ENCODE measurements around the gene FXYD3.

The FXYD3 gene

GRCh38 chr19:35157431-35157830 is 41.8 kb downstream of the FXYD3 start:
- Histone ChIP-seq H3K27ac (ENCODE audit: insufficient read depth in 1 of 2, low read depth in 1 of 2, low read length in 2 of 2, poor library complexity in 1 of 2, severe bottlenecking in 2 of 2) (no peak overlapping the region), H3K27me3 (replicated peaks in 2 of 5; ENCODE audit: control insufficient read depth in 4 of 5, insufficient read depth in 5 of 5, low read length in 4 of 5) (no peaks in the 10 kb centered on the region), H3K36me3 (ENCODE audit: control insufficient read depth in 4 of 4, insufficient read depth in 4 of 4, low read length in 3 of 4) (peaks cover 34 to 63% (median 55%) of the 10 kb centered on the region in 4 experiments), H3K4me1 (ENCODE audit: control extremely low read depth in 1 of 4, control insufficient read depth in 4 of 4, insufficient read depth in 4 of 4, low read length in 3 of 4) (peaks cover 2 to 42% (median 33%) of the 10 kb centered on the region in 4 experiments), H3K4me3 (ENCODE audit: control insufficient read depth in 1 of 7, extremely low read depth in 1 of 7, insufficient read depth in 4 of 7, low read depth in 2 of 7, low read length in 6 of 7) (no peak overlapping the region), H3K9me3 (ENCODE audit: control extremely low read depth in 1 of 5, control insufficient read depth in 4 of 5, insufficient read depth in 2 of 5, low read depth in 1 of 5, low read length in 4 of 5) (peaks cover 0 to 10% (median 3%) of the 10 kb centered on the region in 5 experiments)
- DNase-seq, result no peak
- CTCF ChIA-PET, result interaction anchor here (1.1 to 3.9 kb wide), 2 partner anchors 11 to 16 kb away, joined by 3 to 18 read pairs; no protein-coding TSS in a partner anchor
- 100% methylated on average over 1 of the region's 4 CpGs for WGBS (ENCODE audit: insufficient coverage)
- POLR2A ChIA-PET, result no interaction called here

- Histone ChIP-seq H3K9me3 (ENCODE audit: control extremely low read depth in 1 of 5, control insufficient read depth in 4 of 5, insufficient read depth in 2 of 5, low read depth in 1 of 5, low read length in 4 of 5) (peaks cover 0 to 26% (median 10%) of the 10 kb centered on the region in 5 experiments), H3K4me3 (ENCODE audit: control insufficient read depth in 1 of 7, extremely low read depth in 1 of 7, insufficient read depth in 4 of 7, low read depth in 2 of 7, low read length in 6 of 7) (no peak overlapping the region), H3K36me3 (ENCODE audit: control insufficient read depth in 4 of 4, insufficient read depth in 4 of 4, low read length in 3 of 4) (peaks cover 49 to 84% (median 76%) of the 10 kb centered on the region in 4 experiments), H3K27ac (ENCODE audit: insufficient read depth in 1 of 2, low read depth in 1 of 2, low read length in 2 of 2, poor library complexity in 1 of 2, severe bottlenecking in 2 of 2) (no peak overlapping the region), H3K27me3 (replicated peaks in 2 of 5; ENCODE audit: control insufficient read depth in 4 of 5, insufficient read depth in 5 of 5, low read length in 4 of 5) (no peaks in the 10 kb centered on the region), H3K4me1 (ENCODE audit: control extremely low read depth in 1 of 4, control insufficient read depth in 4 of 4, insufficient read depth in 4 of 4, low read length in 3 of 4) (peaks cover 2 to 25% (median 16%) of the 10 kb centered on the region in 4 experiments)
- ChIA-PET CTCF (interaction anchor here (1.0 to 3.9 kb wide), 4 partner anchors 9 to 44 kb away, joined by 3 to 18 read pairs (median 4); no protein-coding TSS in a partner anchor), POLR2A (no interaction called here)
- WGBS (ENCODE audit: insufficient coverage), result 91% methylated on average over 7 of the region's 8 CpGs
- no peak for DNase-seq
Measured at GRCh38 chr19:35159606-35160005, 44.0 kb downstream of the FXYD3 start.

GRCh38 chr19:35160629-35161433 is 45.2 kb downstream of the FXYD3 start:
- peaks cover 2 to 14% (median 9%) of the 10 kb centered on the region in 4 experiments for H3K4me1 ChIP-seq (ENCODE audit: control extremely low read depth in 1 of 4, control insufficient read depth in 4 of 4, insufficient read depth in 4 of 4, low read length in 3 of 4)
- POLR2A ChIA-PET, result interaction anchor here (0.6 kb wide), 3 partner anchors 44 to 121 kb away, joined by 3 read pairs; no protein-coding TSS in a partner anchor
- H3K36me3 ChIP-seq (ENCODE audit: control insufficient read depth in 4 of 4, insufficient read depth in 4 of 4, low read length in 3 of 4), result peaks cover 54 to 93% (median 87%) of the 10 kb centered on the region in 4 experiments
- H3K9me3 ChIP-seq (ENCODE audit: control extremely low read depth in 1 of 5, control insufficient read depth in 4 of 5, insufficient read depth in 2 of 5, low read depth in 1 of 5, low read length in 4 of 5), result peaks cover 0 to 31% (median 10%) of the 10 kb centered on the region in 5 experiments
- 98% methylated on average over 6 of the region's 9 CpGs for WGBS (ENCODE audit: insufficient coverage)
- no peaks in the 10 kb centered on the region for H3K27me3 ChIP-seq (replicated peaks in 2 of 5; ENCODE audit: control insufficient read depth in 4 of 5, insufficient read depth in 5 of 5, low read length in 4 of 5)
- no peak overlapping the region for H3K4me3 ChIP-seq (ENCODE audit: control insufficient read depth in 1 of 7, extremely low read depth in 1 of 7, insufficient read depth in 4 of 7, low read depth in 2 of 7, low read length in 6 of 7)
- no peak overlapping the region for H3K27ac ChIP-seq (ENCODE audit: insufficient read depth in 1 of 2, low read depth in 1 of 2, low read length in 2 of 2, poor library complexity in 1 of 2, severe bottlenecking in 2 of 2)
- CTCF ChIA-PET, result interaction anchor here (0.5 to 3.9 kb wide), 8 partner anchors 8 to 46 kb away, joined by 3 to 18 read pairs (median 3); partner anchors contain the start of gene FXYD7
- no peak for DNase-seq

- CTCF ChIA-PET, result interaction anchor here (0.5 to 1.5 kb wide), 7 partner anchors 11 to 45 kb away, joined by 3 to 6 read pairs (median 3); partner anchors contain the start of gene FXYD7
- no peak for DNase-seq
- Histone ChIP-seq H3K36me3 (ENCODE audit: control insufficient read depth in 4 of 4, insufficient read depth in 4 of 4, low read length in 3 of 4) (peaks cover 54 to 98% (median 90%) of the 10 kb centered on the region in 4 experiments), H3K4me1 (ENCODE audit: control extremely low read depth in 1 of 4, control insufficient read depth in 4 of 4, insufficient read depth in 4 of 4, low read length in 3 of 4) (peaks cover 0 to 14% (median 4%) of the 10 kb centered on the region in 4 experiments), H3K9me3 (ENCODE audit: control extremely low read depth in 1 of 5, control insufficient read depth in 4 of 5, insufficient read depth in 2 of 5, low read depth in 1 of 5, low read length in 4 of 5) (peaks cover 0 to 36% (median 13%) of the 10 kb centered on the region in 5 experiments), H3K27ac (ENCODE audit: insufficient read depth in 1 of 2, low read depth in 1 of 2, low read length in 2 of 2, poor library complexity in 1 of 2, severe bottlenecking in 2 of 2) (no peak overlapping the region), H3K27me3 (replicated peaks in 2 of 5; ENCODE audit: control insufficient read depth in 4 of 5, insufficient read depth in 5 of 5, low read length in 4 of 5) (no peaks in the 10 kb centered on the region), H3K4me3 (ENCODE audit: control insufficient read depth in 1 of 7, extremely low read depth in 1 of 7, insufficient read depth in 4 of 7, low read depth in 2 of 7, low read length in 6 of 7) (no peak overlapping the region)
- POLR2A ChIA-PET, result interaction anchor here (0.6 kb wide), 3 partner anchors 45 to 120 kb away, joined by 3 read pairs; no protein-coding TSS in a partner anchor
- 90% methylated on average over 2 of the region's 2 CpGs for WGBS (ENCODE audit: insufficient coverage)
Measured at GRCh38 chr19:35161434-35161743, 45.8 kb downstream of the FXYD3 start.

- 99% methylated on average over 5 of the region's 6 CpGs for WGBS (ENCODE audit: insufficient coverage)
- H3K27me3 ChIP-seq (replicated peaks in 2 of 5; ENCODE audit: control insufficient read depth in 4 of 5, insufficient read depth in 5 of 5, low read length in 4 of 5), result no peaks in the 10 kb centered on the region
- no peak for DNase-seq
- POLR2A ChIA-PET, result interaction anchor here (1.5 kb wide), 1 partner anchor 9 kb away, joined by 5 read pairs; the partner anchor contains the start of gene FXYD5
- H3K4me1 ChIP-seq (ENCODE audit: control extremely low read depth in 1 of 4, control insufficient read depth in 4 of 4, insufficient read depth in 4 of 4, low read length in 3 of 4), result peaks cover 8 to 22% (median 14%) of the 10 kb centered on the region in 4 experiments
- no peak overlapping the region for H3K4me3 ChIP-seq (ENCODE audit: control insufficient read depth in 1 of 7, extremely low read depth in 1 of 7, insufficient read depth in 4 of 7, low read depth in 2 of 7, low read length in 6 of 7)
- CTCF ChIA-PET, result interaction anchor here (0.9 to 1.8 kb wide), 8 partner anchors 8 to 101 kb away, joined by 3 to 6 read pairs (median 3); partner anchors contain the start of gene FXYD5
- H3K36me3 ChIP-seq (ENCODE audit: control insufficient read depth in 4 of 4, insufficient read depth in 4 of 4, low read length in 3 of 4), result peaks cover 50 to 91% (median 82%) of the 10 kb centered on the region in 4 experiments
- H3K27ac ChIP-seq (ENCODE audit: insufficient read depth in 1 of 2, low read depth in 1 of 2, low read length in 2 of 2, poor library complexity in 1 of 2, severe bottlenecking in 2 of 2), result no peak overlapping the region
- peaks cover 0 to 37% (median 13%) of the 10 kb centered on the region in 5 experiments for H3K9me3 ChIP-seq (ENCODE audit: control extremely low read depth in 1 of 5, control insufficient read depth in 4 of 5, insufficient read depth in 2 of 5, low read depth in 1 of 5, low read length in 4 of 5)
Measured at GRCh38 chr19:35162471-35163326, 47.1 kb downstream of the FXYD3 start.

GRCh38 chr19:35164418-35164817 is 48.8 kb downstream of the FXYD3 start:
- ChIA-PET CTCF (interaction anchor here (1.8 kb wide), 1 partner anchor 10 kb away, joined by 6 read pairs; the partner anchor contains the start of gene FXYD5), POLR2A (no interaction called here)
- Histone ChIP-seq H3K4me3 (ENCODE audit: control insufficient read depth in 1 of 7, extremely low read depth in 1 of 7, insufficient read depth in 4 of 7, low read depth in 2 of 7, low read length in 6 of 7) (no peak overlapping the region), H3K4me1 (ENCODE audit: control extremely low read depth in 1 of 4, control insufficient read depth in 4 of 4, insufficient read depth in 4 of 4, low read length in 3 of 4) (peaks cover 14 to 35% (median 25%) of the 10 kb centered on the region in 4 experiments), H3K36me3 (ENCODE audit: control insufficient read depth in 4 of 4, insufficient read depth in 4 of 4, low read length in 3 of 4) (peaks cover 44 to 85% (median 76%) of the 10 kb centered on the region in 4 experiments), H3K27ac (ENCODE audit: insufficient read depth in 1 of 2, low read depth in 1 of 2, low read length in 2 of 2, poor library complexity in 1 of 2, severe bottlenecking in 2 of 2) (no peak overlapping the region), H3K27me3 (replicated peaks in 2 of 5; ENCODE audit: control insufficient read depth in 4 of 5, insufficient read depth in 5 of 5, low read length in 4 of 5) (no peaks in the 10 kb centered on the region), H3K9me3 (ENCODE audit: control extremely low read depth in 1 of 5, control insufficient read depth in 4 of 5, insufficient read depth in 2 of 5, low read depth in 1 of 5, low read length in 4 of 5) (peaks cover 0 to 37% (median 13%) of the 10 kb centered on the region in 5 experiments)
- 100% methylated on average over 1 of the region's 2 CpGs for WGBS (ENCODE audit: insufficient coverage)
- no peak for DNase-seq
